Uterus (tissue), 4 donors: ENCODE results near the gene CCNYL1. TPM values are rescaled to one million over a fixed set of nuclear protein-coding genes. Genes with fewer than 3 reads are reported as not detected.

Source experiments
- DNase-seq, 2 donors: peaks; one replicate each; pipeline ENCODE4 v3.0.0-alpha.2; 2019 to 2020
- H3K27ac ChIP-seq, 2 donors: fragments of 200-600 bp; sonication (generic); 1 replicate in 1 of 2; 2 replicates in 1 of 2; pipeline ENCODE4 v1.5.1; 2016 to 2018
- H3K27me3 ChIP-seq, 2 donors: fragments of 200-600 bp; sonication (generic); one replicate each; pipeline ENCODE4 v1.5.1; 2018 to 2019; ENCODE audit warnings: control low read depth in 1 of 2
- H3K36me3 ChIP-seq, 2 donors: fragments of 200-600 bp; sonication (generic); one replicate each; pipeline ENCODE4 v1.5.1; 2019; ENCODE audit warnings: control low read depth in 1 of 2
- H3K4me1 ChIP-seq, 2 donors: fragments of 200-600 bp; sonication (generic); one replicate each; pipeline ENCODE4 v1.5.1; 2018 to 2019; ENCODE audit warnings: control low read depth in 1 of 2
- H3K4me3 ChIP-seq, 2 donors: fragments of 200-600 bp; sonication (generic); 1 replicate in 1 of 2; 2 replicates in 1 of 2; pipeline ENCODE4 v1.5.1; 2018 to 2019; ENCODE audit warnings: mild to moderate bottlenecking in 1 of 2
- H3K9me3 ChIP-seq, 2 donors: fragments of 200-600 bp; sonication (generic); one replicate each; pipeline ENCODE4 v1.5.1; 2019; ENCODE audit warnings: control low read depth in 1 of 2
- POLR2A ChIP-seq, 2 donors: fragments of 450-650 bp; IDR thresholded peaks; one replicate each; pipeline ENCODE4 v1.6.1; 2016; ENCODE audit warnings: antibody characterized with exemption in 2 of 2, mild to moderate bottlenecking in 1 of 2, moderate library complexity in 1 of 2
- intact Hi-C: fragments of 100-400 bp; cut with DNase I; formaldehyde crosslinking; loops from one replicate; pipeline ENCODE4 v1.15.1; 2023; ENCODE audit warnings: low total_unique reads
- total RNA-seq, 4 donors: library from RNA; depleted of rRNA in 3 of 4; stranded (reverse); fragments of >200 nt in 3 of 4; gene quantifications; one replicate each; pipeline versions ENCODE4 v1.1.0 to v1.2.4, GENCODE V29; 2014 to 2023
- TF ChIP-seq, protein P1 (sequence below), 4 experiments: fragments of 200-600 bp in 2 of 4; fragments of 450-650 bp in 2 of 4; sonication (generic) in 2 of 4; IDR thresholded peaks; one replicate each; pipeline ENCODE4 v1.5.1; 2016 to 2019; ENCODE audit warnings: antibody characterized with exemption in 4 of 4, mild to moderate bottlenecking in 2 of 4, moderate library complexity in 1 of 4
- donor health status: DM: yes; HTN: yes; CAD: no.

Gene CCNYL1
- total RNA-seq, 4 donors from 2014 or later = 4.1 to 32.6 (median 15.7) TPM

DNA sequence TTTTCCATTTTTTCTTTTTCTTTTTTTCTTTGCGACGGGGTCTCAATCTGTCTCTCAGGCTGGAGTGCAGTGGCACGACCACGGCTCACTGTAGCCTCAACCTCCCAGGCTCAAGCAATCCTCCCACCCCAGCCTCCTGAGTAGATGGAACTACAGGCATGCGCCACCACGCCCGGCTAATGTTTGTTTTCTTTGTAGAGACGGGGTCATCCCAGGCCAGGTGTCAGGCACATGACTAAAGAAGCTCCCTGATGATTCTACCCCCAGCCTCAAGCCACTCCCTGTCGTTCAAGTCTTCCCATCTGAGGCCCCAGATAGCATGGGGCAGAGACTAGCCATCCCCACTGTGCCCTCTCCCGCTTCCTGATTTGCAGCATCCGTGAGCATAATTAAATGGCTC, 68.1 kb downstream of the CCNYL1 start:
- intact Hi-C loops = no loop called here
- no peak for DNase-seq

GRCh38 chr2:207782238-207783030, 71.0 kb downstream of the CCNYL1 start:
- H3K4me1 ChIP-seq = no peaks in the 10 kb centered on the region
- intact Hi-C loops = no loop called here
- no peaks in the 10 kb centered on the region for H3K36me3 ChIP-seq
- no peaks in the 10 kb centered on the region for H3K27me3 ChIP-seq
- H3K4me3 ChIP-seq = no peak overlapping the region
- no peak overlapping the region for H3K27ac ChIP-seq
- H3K9me3 ChIP-seq = no peaks in the 10 kb centered on the region
- DNase-seq = no peak
- TF ChIP-seq, protein P1, sequence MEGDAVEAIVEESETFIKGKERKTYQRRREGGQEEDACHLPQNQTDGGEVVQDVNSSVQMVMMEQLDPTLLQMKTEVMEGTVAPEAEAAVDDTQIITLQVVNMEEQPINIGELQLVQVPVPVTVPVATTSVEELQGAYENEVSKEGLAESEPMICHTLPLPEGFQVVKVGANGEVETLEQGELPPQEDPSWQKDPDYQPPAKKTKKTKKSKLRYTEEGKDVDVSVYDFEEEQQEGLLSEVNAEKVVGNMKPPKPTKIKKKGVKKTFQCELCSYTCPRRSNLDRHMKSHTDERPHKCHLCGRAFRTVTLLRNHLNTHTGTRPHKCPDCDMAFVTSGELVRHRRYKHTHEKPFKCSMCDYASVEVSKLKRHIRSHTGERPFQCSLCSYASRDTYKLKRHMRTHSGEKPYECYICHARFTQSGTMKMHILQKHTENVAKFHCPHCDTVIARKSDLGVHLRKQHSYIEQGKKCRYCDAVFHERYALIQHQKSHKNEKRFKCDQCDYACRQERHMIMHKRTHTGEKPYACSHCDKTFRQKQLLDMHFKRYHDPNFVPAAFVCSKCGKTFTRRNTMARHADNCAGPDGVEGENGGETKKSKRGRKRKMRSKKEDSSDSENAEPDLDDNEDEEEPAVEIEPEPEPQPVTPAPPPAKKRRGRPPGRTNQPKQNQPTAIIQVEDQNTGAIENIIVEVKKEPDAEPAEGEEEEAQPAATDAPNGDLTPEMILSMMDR (IDR thresholded peaks at IDR 0.05) = no peak
- no peak for TF ChIP-seq POLR2A (IDR thresholded peaks at IDR 0.05)

More for the DNA sequence above, 68.1 kb downstream of the CCNYL1 start:
- Histone ChIP-seq H3K4me3 (no peak overlapping the region), H3K27me3 (no peaks in the 10 kb centered on the region), H3K9me3 (no peaks in the 10 kb centered on the region), H3K27ac (no peak overlapping the region), H3K36me3 (no peaks in the 10 kb centered on the region), H3K4me1 (no peaks in the 10 kb centered on the region)
- no peak for TF ChIP-seq POLR2A (IDR thresholded peaks at IDR 0.05)
- TF ChIP-seq, protein P1 (IDR thresholded peaks at IDR 0.05) = no peak

- no peak for TF ChIP-seq POLR2A (IDR thresholded peaks at IDR 0.05)
- TF ChIP-seq, protein P1 (IDR thresholded peaks at IDR 0.05) = no peak
- no peak for DNase-seq
- Histone ChIP-seq H3K4me1 (no peaks in the 10 kb centered on the region), H3K9me3 (no peaks in the 10 kb centered on the region), H3K27ac (no peak overlapping the region), H3K36me3 (no peaks in the 10 kb centered on the region), H3K4me3 (no peak overlapping the region), H3K27me3 (no peaks in the 10 kb centered on the region)
- intact Hi-C loops = no loop called here
Measured at GRCh38 chr2:207783514-207783913, 72.1 kb downstream of the CCNYL1 start.

DNA sequence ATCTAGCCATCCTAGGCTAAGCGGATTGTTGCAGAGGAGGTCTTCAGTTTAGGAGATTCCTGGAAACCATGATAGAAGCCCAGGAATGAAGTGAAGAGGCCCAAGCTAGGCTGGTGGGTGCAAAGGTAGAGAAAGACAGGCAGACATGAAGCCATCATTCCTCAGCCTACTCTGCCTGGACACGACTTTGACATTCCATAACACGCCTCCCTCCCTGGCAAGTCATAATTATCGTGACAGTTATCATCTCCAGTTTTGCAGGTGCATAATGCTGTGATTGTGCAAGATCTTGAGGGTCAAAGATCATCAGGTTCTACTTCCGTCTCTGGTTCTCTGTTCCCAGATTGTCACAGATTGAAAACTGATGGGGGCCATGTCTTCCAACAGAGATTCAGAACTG, 73.5 kb downstream of the CCNYL1 start:
- Histone ChIP-seq H3K36me3 (no peaks in the 10 kb centered on the region), H3K4me1 (no peaks in the 10 kb centered on the region), H3K27ac (no peak overlapping the region), H3K9me3 (no peaks in the 10 kb centered on the region), H3K4me3 (no peak overlapping the region), H3K27me3 (no peaks in the 10 kb centered on the region)
- no peak for TF ChIP-seq POLR2A (IDR thresholded peaks at IDR 0.05)
- TF ChIP-seq, protein P1 (IDR thresholded peaks at IDR 0.05) = no peak
- DNase-seq = no peak
- intact Hi-C loops = no loop called here

DNA sequence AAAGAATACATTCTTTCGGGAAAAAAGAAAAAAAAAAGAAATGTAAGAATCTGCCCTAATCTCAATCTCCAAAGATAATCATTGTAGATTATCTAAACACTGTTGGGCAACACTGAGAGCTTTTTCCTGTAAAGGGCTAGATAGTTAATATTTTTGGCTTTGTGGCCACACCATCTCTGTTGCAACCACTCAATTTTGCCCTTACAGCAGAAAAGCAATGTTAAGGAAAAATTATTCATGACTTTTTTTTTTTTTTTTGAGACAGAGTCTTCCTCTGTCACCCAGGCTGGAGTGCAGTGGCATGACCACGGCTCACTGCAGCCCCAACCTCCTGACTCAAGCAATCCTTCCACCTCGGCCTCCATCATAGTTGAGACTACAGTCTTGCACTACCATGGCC, 75.6 kb downstream of the CCNYL1 start:
- no peak for DNase-seq
- intact Hi-C loops = no loop called here
- H3K4me1 ChIP-seq = no peaks in the 10 kb centered on the region

More for the DNA sequence above, 75.6 kb downstream of the CCNYL1 start:
- H3K36me3 ChIP-seq = no peaks in the 10 kb centered on the region
- H3K27me3 ChIP-seq = no peaks in the 10 kb centered on the region
- TF ChIP-seq, protein P1 (IDR thresholded peaks at IDR 0.05) = no peak
- TF ChIP-seq POLR2A (IDR thresholded peaks at IDR 0.05) = no peak
- H3K9me3 ChIP-seq = no peaks in the 10 kb centered on the region
- H3K4me3 ChIP-seq = no peak overlapping the region
- no peak overlapping the region for H3K27ac ChIP-seq
